Measurements from ENCODE around the gene CMTM2. TPM values are rescaled to one million over a fixed set of nuclear protein-coding genes. Genes with fewer than 3 reads are reported as not detected.
"Not testable (repeated sequence)": the region's sequence is repeated elsewhere in the genome, so short reads cannot be mapped to it uniquely, and the experiment has no call there.

Gene CMTM2
- polyA plus RNA-seq, 1 experiment, result not detected

DNA sequence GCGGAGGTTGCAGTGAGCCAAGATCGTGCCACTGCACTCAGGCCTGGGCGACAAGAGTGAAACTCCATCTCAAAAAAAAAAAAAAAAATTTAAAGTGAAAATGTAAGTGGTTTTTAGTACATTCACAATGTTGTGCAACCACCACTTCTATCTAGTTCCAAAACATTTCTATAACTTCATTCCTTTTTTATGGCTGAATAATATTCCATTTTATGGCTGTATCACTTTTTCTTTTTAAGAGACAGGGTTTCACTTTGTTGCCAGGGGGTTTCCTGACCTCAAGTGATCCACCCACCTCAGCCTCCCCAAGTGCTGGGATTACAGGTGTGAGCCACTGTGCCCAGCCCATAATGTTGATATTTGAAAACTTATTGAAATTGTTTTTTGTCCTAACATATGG lies 13.6 kb downstream of the CMTM2 start:
- H3K4me3 ChIP-seq (ENCODE audit: low read depth, low read length), result no peak overlapping the region
- DNase-seq (ENCODE audit: low read depth, low spot score), result no peak
- no peak overlapping the region for H3K27ac ChIP-seq (ENCODE audit: low read depth, low read length)
- no peaks in the 10 kb centered on the region for H3K9me3 ChIP-seq (ENCODE audit: control insufficient read depth, insufficient read depth, low read length)
- H3K27me3 ChIP-seq (ENCODE audit: control insufficient read depth, insufficient read depth, low read length), result peaks cover 12% of the 10 kb centered on the region
- ChIA-PET POLR2A (interaction anchor here (0.7 kb wide), 1 partner anchor 58 kb away, joined by 4 read pairs; no protein-coding TSS in a partner anchor), CTCF (no interaction called here)
- TF ChIP-seq, protein P1, sequence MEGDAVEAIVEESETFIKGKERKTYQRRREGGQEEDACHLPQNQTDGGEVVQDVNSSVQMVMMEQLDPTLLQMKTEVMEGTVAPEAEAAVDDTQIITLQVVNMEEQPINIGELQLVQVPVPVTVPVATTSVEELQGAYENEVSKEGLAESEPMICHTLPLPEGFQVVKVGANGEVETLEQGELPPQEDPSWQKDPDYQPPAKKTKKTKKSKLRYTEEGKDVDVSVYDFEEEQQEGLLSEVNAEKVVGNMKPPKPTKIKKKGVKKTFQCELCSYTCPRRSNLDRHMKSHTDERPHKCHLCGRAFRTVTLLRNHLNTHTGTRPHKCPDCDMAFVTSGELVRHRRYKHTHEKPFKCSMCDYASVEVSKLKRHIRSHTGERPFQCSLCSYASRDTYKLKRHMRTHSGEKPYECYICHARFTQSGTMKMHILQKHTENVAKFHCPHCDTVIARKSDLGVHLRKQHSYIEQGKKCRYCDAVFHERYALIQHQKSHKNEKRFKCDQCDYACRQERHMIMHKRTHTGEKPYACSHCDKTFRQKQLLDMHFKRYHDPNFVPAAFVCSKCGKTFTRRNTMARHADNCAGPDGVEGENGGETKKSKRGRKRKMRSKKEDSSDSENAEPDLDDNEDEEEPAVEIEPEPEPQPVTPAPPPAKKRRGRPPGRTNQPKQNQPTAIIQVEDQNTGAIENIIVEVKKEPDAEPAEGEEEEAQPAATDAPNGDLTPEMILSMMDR (IDR thresholded peaks at IDR 0.05; ENCODE audit: low read depth, low read length), result no peak

GRCh38 chr16:66594739-66595138 lies 15.5 kb downstream of the CMTM2 start:
- ChIA-PET CTCF (interaction anchor here (1.6 to 2.1 kb wide), 2 partner anchors 14 to 188 kb away, joined by 3 to 8 read pairs; no protein-coding TSS in a partner anchor), POLR2A (no interaction called here)
- TF ChIP-seq, protein P1 (IDR thresholded peaks at IDR 0.05; ENCODE audit: low read depth, low read length), result no peak
- Histone ChIP-seq H3K27ac (ENCODE audit: low read depth, low read length) (no peak overlapping the region), H3K27me3 (ENCODE audit: control insufficient read depth, insufficient read depth, low read length) (peaks cover 14% of the 10 kb centered on the region), H3K9me3 (ENCODE audit: control insufficient read depth, insufficient read depth, low read length) (no peaks in the 10 kb centered on the region), H3K4me3 (ENCODE audit: low read depth, low read length) (no peak overlapping the region)
- no peak for DNase-seq (ENCODE audit: low read depth, low spot score)

- H3K27ac ChIP-seq (ENCODE audit: low read depth, low read length); H3K9me3 ChIP-seq (ENCODE audit: control insufficient read depth, insufficient read depth, low read length); POLR2A ChIA-PET; H3K4me3 ChIP-seq (ENCODE audit: low read depth, low read length); DNase-seq (ENCODE audit: low read depth, low spot score): not testable (repeated sequence)
- CTCF ChIA-PET, result interaction anchor here (1.6 to 2.3 kb wide), 2 partner anchors 12 to 190 kb away, joined by 3 to 13 read pairs; no protein-coding TSS in a partner anchor
- H3K27me3 ChIP-seq (ENCODE audit: control insufficient read depth, insufficient read depth, low read length), result peaks cover 13% of the 10 kb centered on the region
These were observed 17.3 kb downstream of the CMTM2 start for GRCh38 chr16:66596559-66596958.

DNA sequence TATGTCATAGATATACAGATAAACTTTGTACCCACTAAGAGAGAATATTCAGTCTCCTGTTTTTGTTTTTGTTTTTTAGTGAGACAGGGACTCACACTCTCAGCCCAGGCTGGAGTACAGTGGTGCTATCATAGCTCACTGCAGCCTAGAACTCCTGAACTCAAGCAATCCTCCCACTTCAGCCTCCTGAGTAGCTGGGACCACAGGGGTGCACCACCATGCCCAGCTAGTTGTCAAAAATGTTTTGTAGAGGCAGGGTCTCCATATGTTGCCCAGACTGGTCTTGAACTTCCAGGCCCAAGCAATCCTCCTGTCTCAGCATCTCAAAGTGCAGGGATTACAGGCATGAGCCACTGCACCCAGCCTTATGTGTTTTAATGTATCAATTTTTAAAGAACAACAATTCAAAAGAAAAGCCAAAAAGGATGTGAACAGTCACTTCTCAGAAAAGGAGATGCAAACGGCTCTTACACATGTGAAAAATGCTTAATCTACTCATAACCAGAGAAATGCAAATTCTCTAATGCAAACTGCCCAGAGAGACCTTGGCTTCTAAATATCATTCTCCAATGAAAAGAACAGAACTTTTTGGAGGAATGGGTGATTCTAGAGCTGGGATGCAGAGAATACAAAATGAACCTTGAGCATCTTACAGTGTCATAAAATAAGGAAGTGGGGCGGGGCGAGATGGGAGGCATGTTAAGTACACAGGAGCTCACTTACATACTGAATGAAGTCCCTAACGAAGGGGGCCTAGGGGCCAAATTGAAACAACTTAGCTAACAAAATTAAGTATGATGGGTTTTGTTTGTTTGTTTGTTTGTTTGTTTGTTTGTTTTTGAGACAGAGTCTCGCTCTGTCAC lies 18.0 kb downstream of the CMTM2 start:
- Histone ChIP-seq H3K4me3 (ENCODE audit: low read depth, low read length) (no peak overlapping the region), H3K9me3 (ENCODE audit: control insufficient read depth, insufficient read depth, low read length) (peaks cover 8% of the 10 kb centered on the region), H3K27me3 (ENCODE audit: control insufficient read depth, insufficient read depth, low read length) (peaks cover 13% of the 10 kb centered on the region), H3K27ac (ENCODE audit: low read depth, low read length) (no peak overlapping the region)
- ChIA-PET POLR2A (no interaction called here), CTCF (interaction anchor here (2.3 kb wide), 1 partner anchor 11 kb away, joined by 13 read pairs; no protein-coding TSS in a partner anchor)
- DNase-seq (ENCODE audit: low read depth, low spot score), result no peak
- TF ChIP-seq, protein P1 (IDR thresholded peaks at IDR 0.05; ENCODE audit: low read depth, low read length), result no peak

- H3K9me3 ChIP-seq (ENCODE audit: control insufficient read depth, insufficient read depth, low read length), result peaks cover 8% of the 10 kb centered on the region
- no peak overlapping the region for H3K4me3 ChIP-seq (ENCODE audit: low read depth, low read length)
- ChIA-PET CTCF (interaction anchor here (2.3 kb wide), 1 partner anchor 11 kb away, joined by 13 read pairs; no protein-coding TSS in a partner anchor), POLR2A (no interaction called here)
- no peak overlapping the region for H3K27ac ChIP-seq (ENCODE audit: low read depth, low read length)
- H3K27me3 ChIP-seq (ENCODE audit: control insufficient read depth, insufficient read depth, low read length), result peaks cover 11% of the 10 kb centered on the region
- TF ChIP-seq, protein P1 (IDR thresholded peaks at IDR 0.05; ENCODE audit: low read depth, low read length), result no peak
- DNase-seq (ENCODE audit: low read depth, low spot score), result no peak
These were observed 18.8 kb downstream of the CMTM2 start for GRCh38 chr16:66598111-66598510.

All from AG04450 (cell line).